Lower leg skin (tissue), 3 donors: ENCODE measurements around the gene ZNF451.

Experiments
- CTCF ChIP-seq, 3 donors: fragments of 450-650 bp; IDR thresholded peaks; one replicate each; pipeline ENCODE4 v1.5.1; 2016; ENCODE audit warnings: antibody characterized with exemption in 3 of 3, mild to moderate bottlenecking in 3 of 3, moderate library complexity in 2 of 3
- POLR2A ChIP-seq, 2 donors: fragments of 450-650 bp; IDR thresholded peaks; one replicate each; pipeline ENCODE4 v1.6.1; 2016 to 2017; ENCODE audit warnings: antibody characterized with exemption in 2 of 2, mild to moderate bottlenecking in 1 of 2, moderate library complexity in 1 of 2

- no peak for TF ChIP-seq CTCF (IDR thresholded peaks at IDR 0.05)
- no peak for TF ChIP-seq POLR2A (IDR thresholded peaks at IDR 0.05)
Measured at GRCh38 chr6:57075092-57075491, 14.9 kb upstream of the ZNF451 start.
